DND-41 (cell line): Measurements from ENCODE around the gene TBCD.

Experiments
- EZH2 ChIP-seq: IDR thresholded peaks from 3 replicates; pipeline ENCODE4 v1.6.1; 2012; ENCODE audit warnings: borderline replicate concordance, low read depth, mild to moderate bottlenecking, moderate library complexity, low read length, inconsistent platforms; ENCODE audit not compliant: severe bottlenecking
- TF ChIP-seq, protein P1 (sequence below): IDR thresholded peaks from 2 replicates; pipeline ENCODE4 v1.5.1; 2012; ENCODE audit warnings: borderline replicate concordance, low read length, moderate library complexity, mild to moderate bottlenecking; ENCODE audit not compliant: poor library complexity, severe bottlenecking; ENCODE audit errors: extremely low read depth

DNA sequence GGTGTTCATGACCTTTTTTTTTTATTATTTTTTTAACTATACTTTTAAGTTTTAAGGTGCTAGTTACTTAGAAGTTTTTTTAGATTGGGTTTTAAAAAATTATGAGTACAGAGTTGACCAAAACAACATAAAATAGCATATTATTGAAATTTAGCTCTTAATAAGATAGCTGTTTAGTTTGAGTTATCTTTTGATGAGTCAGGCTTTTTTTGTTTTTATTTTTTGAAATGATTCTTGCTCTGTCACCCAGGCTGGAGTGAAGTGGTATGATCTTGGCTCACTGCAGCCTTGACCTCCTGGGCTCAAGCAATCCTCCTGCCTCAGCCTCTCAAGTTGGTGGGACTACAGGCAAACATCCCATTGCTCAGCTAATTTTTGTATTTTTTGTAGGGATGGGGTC lies 74.3 kb downstream of the TBCD start:
- TF ChIP-seq, protein P1, sequence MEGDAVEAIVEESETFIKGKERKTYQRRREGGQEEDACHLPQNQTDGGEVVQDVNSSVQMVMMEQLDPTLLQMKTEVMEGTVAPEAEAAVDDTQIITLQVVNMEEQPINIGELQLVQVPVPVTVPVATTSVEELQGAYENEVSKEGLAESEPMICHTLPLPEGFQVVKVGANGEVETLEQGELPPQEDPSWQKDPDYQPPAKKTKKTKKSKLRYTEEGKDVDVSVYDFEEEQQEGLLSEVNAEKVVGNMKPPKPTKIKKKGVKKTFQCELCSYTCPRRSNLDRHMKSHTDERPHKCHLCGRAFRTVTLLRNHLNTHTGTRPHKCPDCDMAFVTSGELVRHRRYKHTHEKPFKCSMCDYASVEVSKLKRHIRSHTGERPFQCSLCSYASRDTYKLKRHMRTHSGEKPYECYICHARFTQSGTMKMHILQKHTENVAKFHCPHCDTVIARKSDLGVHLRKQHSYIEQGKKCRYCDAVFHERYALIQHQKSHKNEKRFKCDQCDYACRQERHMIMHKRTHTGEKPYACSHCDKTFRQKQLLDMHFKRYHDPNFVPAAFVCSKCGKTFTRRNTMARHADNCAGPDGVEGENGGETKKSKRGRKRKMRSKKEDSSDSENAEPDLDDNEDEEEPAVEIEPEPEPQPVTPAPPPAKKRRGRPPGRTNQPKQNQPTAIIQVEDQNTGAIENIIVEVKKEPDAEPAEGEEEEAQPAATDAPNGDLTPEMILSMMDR: no peak
- TF ChIP-seq EZH2: no peak
